K562 (cell line): ENCODE data around the gene PELI2. TPM values are rescaled to one million over a fixed set of nuclear protein-coding genes. Genes with fewer than 3 reads are reported as not detected.

ENCODE experiments used
- HDAC1 ChIP-seq, 2 experiments: fragments of 450-650 bp; IDR thresholded peaks; 2 replicates each; pipeline ENCODE4 v1.6.1; 2016 to 2017; ENCODE audit warnings: inconsistent platforms in 1 of 2, mild to moderate bottlenecking in 1 of 2, moderate library complexity in 1 of 2
- polyA plus RNA-seq, 8 experiments: library from polyadenylated mRNA; depleted of rRNA in 4 of 8; stranded (reverse) in 5 of 8; unstranded in 3 of 8; fragments of >200 nt; fragmentation: Nextera tagmentation in 2 of 8; fragmentation: Illumina TruSeq in 1 of 8; extraction: Ambion mirVana in 2 of 8; extraction: Trizol in 1 of 8; gene quantifications; 2 replicates each; pipeline versions ENCODE4 v1.2.1 to v1.2.3, GENCODE V29; 2011 to 2014; ENCODE audit warnings: inconsistent platforms in 1 of 8, missing spikeins in 1 of 8
- total RNA-seq, 7 experiments: library from RNA; depleted of rRNA in 6 of 7; stranded (reverse); fragments of >200 nt in 6 of 7; fragmentation: Illumina TruSeq in 2 of 7; extraction: Trizol in 2 of 7; gene quantifications; 2 replicates each; pipeline versions ENCODE4 v1.2.1 to v1.2.3, GENCODE V29; 2011 to 2021; ENCODE audit warnings: low replicate concordance in 1 of 7
- TF ChIP-seq, protein P1 (sequence below): fragments of 450-650 bp; IDR thresholded peaks from 2 replicates; pipeline ENCODE4 v1.6.1; 2016; ENCODE audit warnings: mild to moderate bottlenecking, moderate library complexity

Gene PELI2
- total and polyA plus RNA-seq, 9 of the 15 experiments (the other 6 are each of a cell fraction or from before 2014, with no cell fraction given) = 0.20 to 1.5 (median 0.44) TPM

GRCh38 chr14:56172571-56172971 lies 54.4 kb downstream of the PELI2 start (continued):
- TF ChIP-seq, protein P1, sequence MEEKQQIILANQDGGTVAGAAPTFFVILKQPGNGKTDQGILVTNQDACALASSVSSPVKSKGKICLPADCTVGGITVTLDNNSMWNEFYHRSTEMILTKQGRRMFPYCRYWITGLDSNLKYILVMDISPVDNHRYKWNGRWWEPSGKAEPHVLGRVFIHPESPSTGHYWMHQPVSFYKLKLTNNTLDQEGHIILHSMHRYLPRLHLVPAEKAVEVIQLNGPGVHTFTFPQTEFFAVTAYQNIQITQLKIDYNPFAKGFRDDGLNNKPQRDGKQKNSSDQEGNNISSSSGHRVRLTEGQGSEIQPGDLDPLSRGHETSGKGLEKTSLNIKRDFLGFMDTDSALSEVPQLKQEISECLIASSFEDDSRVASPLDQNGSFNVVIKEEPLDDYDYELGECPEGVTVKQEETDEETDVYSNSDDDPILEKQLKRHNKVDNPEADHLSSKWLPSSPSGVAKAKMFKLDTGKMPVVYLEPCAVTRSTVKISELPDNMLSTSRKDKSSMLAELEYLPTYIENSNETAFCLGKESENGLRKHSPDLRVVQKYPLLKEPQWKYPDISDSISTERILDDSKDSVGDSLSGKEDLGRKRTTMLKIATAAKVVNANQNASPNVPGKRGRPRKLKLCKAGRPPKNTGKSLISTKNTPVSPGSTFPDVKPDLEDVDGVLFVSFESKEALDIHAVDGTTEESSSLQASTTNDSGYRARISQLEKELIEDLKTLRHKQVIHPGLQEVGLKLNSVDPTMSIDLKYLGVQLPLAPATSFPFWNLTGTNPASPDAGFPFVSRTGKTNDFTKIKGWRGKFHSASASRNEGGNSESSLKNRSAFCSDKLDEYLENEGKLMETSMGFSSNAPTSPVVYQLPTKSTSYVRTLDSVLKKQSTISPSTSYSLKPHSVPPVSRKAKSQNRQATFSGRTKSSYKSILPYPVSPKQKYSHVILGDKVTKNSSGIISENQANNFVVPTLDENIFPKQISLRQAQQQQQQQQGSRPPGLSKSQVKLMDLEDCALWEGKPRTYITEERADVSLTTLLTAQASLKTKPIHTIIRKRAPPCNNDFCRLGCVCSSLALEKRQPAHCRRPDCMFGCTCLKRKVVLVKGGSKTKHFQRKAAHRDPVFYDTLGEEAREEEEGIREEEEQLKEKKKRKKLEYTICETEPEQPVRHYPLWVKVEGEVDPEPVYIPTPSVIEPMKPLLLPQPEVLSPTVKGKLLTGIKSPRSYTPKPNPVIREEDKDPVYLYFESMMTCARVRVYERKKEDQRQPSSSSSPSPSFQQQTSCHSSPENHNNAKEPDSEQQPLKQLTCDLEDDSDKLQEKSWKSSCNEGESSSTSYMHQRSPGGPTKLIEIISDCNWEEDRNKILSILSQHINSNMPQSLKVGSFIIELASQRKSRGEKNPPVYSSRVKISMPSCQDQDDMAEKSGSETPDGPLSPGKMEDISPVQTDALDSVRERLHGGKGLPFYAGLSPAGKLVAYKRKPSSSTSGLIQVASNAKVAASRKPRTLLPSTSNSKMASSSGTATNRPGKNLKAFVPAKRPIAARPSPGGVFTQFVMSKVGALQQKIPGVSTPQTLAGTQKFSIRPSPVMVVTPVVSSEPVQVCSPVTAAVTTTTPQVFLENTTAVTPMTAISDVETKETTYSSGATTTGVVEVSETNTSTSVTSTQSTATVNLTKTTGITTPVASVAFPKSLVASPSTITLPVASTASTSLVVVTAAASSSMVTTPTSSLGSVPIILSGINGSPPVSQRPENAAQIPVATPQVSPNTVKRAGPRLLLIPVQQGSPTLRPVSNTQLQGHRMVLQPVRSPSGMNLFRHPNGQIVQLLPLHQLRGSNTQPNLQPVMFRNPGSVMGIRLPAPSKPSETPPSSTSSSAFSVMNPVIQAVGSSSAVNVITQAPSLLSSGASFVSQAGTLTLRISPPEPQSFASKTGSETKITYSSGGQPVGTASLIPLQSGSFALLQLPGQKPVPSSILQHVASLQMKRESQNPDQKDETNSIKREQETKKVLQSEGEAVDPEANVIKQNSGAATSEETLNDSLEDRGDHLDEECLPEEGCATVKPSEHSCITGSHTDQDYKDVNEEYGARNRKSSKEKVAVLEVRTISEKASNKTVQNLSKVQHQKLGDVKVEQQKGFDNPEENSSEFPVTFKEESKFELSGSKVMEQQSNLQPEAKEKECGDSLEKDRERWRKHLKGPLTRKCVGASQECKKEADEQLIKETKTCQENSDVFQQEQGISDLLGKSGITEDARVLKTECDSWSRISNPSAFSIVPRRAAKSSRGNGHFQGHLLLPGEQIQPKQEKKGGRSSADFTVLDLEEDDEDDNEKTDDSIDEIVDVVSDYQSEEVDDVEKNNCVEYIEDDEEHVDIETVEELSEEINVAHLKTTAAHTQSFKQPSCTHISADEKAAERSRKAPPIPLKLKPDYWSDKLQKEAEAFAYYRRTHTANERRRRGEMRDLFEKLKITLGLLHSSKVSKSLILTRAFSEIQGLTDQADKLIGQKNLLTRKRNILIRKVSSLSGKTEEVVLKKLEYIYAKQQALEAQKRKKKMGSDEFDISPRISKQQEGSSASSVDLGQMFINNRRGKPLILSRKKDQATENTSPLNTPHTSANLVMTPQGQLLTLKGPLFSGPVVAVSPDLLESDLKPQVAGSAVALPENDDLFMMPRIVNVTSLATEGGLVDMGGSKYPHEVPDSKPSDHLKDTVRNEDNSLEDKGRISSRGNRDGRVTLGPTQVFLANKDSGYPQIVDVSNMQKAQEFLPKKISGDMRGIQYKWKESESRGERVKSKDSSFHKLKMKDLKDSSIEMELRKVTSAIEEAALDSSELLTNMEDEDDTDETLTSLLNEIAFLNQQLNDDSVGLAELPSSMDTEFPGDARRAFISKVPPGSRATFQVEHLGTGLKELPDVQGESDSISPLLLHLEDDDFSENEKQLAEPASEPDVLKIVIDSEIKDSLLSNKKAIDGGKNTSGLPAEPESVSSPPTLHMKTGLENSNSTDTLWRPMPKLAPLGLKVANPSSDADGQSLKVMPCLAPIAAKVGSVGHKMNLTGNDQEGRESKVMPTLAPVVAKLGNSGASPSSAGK = no peak
- TF ChIP-seq HDAC1 (IDR thresholded peaks at IDR 0.05) = 0 out of 4 replicates have a peak, but pooled peaks of 1 of the 2 experiments have one; percentile 21
